H1 (cell line): ENCODE measurements around the gene PRKCZ.
A peak's percentile ranks its signal among the peaks of the same experiment; 100 is the strongest.

Source experiments
- CHD7 ChIP-seq: fragments of 300-600 bp; sonication (generic); IDR thresholded peaks from 2 replicates; pipeline ENCODE4 v1.7.1; 2012; ENCODE audit warnings: low read length, moderate library complexity, mild to moderate bottlenecking, inconsistent platforms; ENCODE audit not compliant: insufficient replicate concordance
- JUND ChIP-seq: IDR thresholded peaks from 2 replicates; pipeline ENCODE4 v1.6.1; 2011; ENCODE audit warnings: mild to moderate bottlenecking, improper control_type of control experiment, low read length
- NRF1 ChIP-seq: IDR thresholded peaks from 2 replicates; pipeline ENCODE4 v1.6.1; 2011; ENCODE audit warnings: mild to moderate bottlenecking, low read depth, low read length, improper control_type of control experiment
- RFX5 ChIP-seq: IDR thresholded peaks from 2 replicates; pipeline ENCODE4 v1.6.1; 2011; ENCODE audit warnings: low read depth, low read length, improper control_type of control experiment, borderline replicate concordance
- TAF1 ChIP-seq: IDR thresholded peaks from 2 replicates; pipeline ENCODE4 v1.6.1; 2011; ENCODE audit warnings: mild to moderate bottlenecking, low read depth, low read length
- ZNF274 ChIP-seq: IDR thresholded peaks from 2 replicates; pipeline ENCODE4 v1.7.0; 2012; ENCODE audit warnings: low read length, borderline replicate concordance; ENCODE audit errors: extremely low read depth
- TF ChIP-seq, protein P1 (sequence below), 3 experiments: IDR thresholded peaks; 1 replicate in 2 of 3; 2 replicates in 1 of 3; pipeline versions ENCODE4 v1.5.1 to v1.6.1; 2011; ENCODE audit warnings: low read length in 3 of 3, mild to moderate bottlenecking in 3 of 3, inconsistent platforms in 2 of 3, low read depth in 1 of 3, moderate library complexity in 1 of 3; ENCODE audit not compliant: insufficient read depth in 1 of 3; ENCODE audit errors: control extremely low read depth in 1 of 3

DNA sequence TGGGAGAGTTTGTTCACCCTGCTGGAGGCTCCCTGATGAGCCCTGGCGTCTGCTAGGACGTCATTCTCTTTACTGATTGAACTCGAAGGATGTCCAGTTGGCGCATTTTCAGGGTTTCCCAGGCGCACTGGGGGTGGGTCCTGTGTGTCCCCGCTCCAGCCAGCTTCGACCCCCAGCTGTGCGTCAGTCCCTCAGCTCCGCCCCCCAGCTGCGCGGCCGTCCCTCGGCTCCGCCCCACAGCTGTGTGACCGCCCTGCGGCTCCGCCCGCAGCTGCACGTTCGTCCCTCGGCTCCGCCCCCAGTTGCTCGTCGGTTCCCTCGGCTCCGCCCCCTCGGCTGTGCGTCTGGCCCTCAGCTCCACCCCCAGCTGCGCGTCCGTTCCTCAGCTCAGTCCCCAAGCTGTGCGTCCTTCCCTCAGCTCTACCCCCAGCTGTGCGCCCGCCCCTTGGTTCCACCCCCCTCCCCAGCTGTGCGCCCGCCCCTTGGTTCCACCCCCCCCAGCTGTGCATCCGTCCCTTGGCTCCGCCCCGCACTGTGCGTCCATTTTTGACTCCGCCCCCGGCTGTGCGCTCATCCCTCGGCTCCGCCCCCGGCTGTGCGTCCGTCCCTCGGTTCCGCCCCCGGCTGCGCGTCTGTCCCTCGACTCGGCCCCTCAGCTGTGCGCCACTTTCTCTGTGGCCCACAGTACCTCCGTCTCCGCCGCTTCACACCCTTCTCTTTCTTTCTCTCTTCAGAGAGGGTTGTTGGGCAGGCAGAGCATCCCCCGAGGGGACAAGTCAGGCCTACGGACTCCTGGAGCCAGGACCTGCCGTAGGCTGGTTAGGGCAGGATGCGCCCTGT is 83.0 kb downstream of the PRKCZ start:
- TF ChIP-seq TAF1 (peak; percentile 54; the same call in 1 of the 2 replicates), NRF1 (no peak), JUND (no peak), RFX5 (no peak), CHD7 (no peak), ZNF274 (no peak)
- TF ChIP-seq, protein P1, sequence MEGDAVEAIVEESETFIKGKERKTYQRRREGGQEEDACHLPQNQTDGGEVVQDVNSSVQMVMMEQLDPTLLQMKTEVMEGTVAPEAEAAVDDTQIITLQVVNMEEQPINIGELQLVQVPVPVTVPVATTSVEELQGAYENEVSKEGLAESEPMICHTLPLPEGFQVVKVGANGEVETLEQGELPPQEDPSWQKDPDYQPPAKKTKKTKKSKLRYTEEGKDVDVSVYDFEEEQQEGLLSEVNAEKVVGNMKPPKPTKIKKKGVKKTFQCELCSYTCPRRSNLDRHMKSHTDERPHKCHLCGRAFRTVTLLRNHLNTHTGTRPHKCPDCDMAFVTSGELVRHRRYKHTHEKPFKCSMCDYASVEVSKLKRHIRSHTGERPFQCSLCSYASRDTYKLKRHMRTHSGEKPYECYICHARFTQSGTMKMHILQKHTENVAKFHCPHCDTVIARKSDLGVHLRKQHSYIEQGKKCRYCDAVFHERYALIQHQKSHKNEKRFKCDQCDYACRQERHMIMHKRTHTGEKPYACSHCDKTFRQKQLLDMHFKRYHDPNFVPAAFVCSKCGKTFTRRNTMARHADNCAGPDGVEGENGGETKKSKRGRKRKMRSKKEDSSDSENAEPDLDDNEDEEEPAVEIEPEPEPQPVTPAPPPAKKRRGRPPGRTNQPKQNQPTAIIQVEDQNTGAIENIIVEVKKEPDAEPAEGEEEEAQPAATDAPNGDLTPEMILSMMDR (IDR thresholded peaks at IDR 0.05; ENCODE audit: control extremely low read depth in 1 of 3, insufficient read depth in 1 of 3, low read depth in 1 of 3, low read length in 3 of 3) = 0 out of 4 replicates have a peak, but pooled peaks of 1 of the 3 experiments have one; percentile 6
